Stimulated activated naive CD4-positive, alpha-beta T cell treated with Interleukin-2 at 50 U/mL for 16 hours (primary cell): Measurements from ENCODE around the gene CDH13.

Experiments used
- DNase-seq: peaks from one replicate; lab custom pipeline; 2025; lab: John Stamatoyannopoulos, UW

CDH13 gene

DNA sequence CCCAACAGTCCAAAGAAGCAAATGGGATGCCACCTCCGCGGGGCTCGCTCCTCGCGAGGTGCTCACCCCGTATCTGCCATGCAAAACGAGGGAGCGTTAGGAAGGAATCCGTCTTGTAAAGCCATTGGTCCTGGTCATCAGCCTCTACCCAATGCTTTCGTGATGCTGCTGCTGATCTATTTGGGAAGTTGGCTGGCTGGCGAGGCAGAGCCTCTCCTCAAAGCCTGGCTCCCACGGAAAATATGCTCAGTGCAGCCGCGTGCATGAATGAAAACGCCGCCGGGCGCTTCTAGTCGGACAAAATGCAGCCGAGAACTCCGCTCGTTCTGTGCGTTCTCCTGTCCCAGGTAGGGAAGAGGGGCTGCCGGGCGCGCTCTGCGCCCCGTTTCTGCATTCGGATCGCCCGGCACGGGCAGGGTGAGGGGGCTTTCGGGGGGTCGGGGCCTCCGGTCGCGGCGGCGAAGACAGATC, at the start of gene CDH13:
TSS of gene CDH13 (plus strand) at position 179 of the 471 bp plus-strand sequence.
- DNase-seq, result no peak

DNA sequence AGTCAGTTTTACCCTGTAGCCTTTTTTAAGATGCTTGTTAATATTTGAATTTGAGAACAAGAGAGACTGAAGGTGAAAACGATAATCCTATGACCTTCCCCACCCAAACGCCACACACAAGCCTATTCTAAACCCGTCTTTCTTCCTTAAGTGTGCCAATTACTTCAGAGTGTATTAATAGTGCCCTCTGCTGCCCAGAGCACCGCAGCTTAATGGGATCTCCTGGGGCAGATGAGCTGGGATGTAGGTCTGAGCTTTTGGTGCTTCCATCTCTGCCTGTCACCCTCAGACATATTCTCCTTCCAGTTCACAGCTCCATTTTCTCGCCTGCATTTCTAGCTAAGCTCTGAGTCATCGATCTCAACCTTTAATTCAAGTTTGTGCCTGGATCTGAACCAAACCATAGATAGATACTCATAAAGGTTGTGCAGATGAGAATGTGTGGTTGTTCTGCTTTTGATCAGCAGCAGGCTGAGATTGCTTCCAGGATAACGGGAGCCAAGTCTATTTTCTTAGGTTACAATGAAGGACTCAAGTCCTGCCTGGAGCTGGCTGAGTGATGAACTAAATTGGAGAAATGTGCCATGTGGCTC, 46.4 kb upstream of the CDH13 start:
- no peak for DNase-seq

DNA sequence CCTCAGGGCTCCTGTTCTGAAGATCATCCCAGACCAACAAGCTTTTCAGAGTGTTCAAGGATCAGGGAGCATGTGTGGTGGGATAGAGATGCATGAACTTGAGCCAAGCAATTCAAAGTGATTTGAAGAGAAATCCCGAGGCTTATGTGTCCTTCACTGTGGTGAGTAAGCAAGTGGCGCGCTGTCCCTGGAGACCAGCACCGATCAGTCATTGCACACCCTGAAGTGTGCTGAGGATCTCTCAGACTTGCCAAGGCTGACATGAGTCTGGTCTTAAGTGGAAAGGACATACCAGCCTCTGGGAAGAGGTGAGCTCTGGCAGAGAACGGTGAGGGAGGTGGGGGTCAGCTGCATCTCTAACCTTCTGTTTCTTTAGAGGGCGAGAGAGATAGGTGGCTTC, 43.8 kb upstream of the CDH13 start:
- DNase-seq, result no peak

DNA sequence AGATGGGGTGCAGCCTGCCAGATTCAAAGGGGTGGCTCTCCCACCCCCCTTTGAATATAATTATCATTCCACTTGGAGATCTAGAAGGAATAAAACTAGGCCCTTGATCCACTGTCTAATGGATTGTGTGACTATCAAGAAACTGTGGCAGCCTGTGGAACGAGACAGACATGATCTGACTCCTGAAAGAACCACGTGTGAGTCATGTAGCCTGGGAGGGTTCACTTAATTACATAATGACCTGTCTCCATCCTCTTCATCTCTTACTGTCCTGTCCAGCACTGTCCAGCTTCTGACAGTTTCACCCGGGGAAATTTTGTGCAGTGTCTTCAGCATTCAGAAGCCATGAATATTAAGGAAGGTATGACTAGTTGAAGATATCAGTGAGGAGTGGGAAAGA, 43.3 kb upstream of the CDH13 start:
- DNase-seq, result no peak

DNA sequence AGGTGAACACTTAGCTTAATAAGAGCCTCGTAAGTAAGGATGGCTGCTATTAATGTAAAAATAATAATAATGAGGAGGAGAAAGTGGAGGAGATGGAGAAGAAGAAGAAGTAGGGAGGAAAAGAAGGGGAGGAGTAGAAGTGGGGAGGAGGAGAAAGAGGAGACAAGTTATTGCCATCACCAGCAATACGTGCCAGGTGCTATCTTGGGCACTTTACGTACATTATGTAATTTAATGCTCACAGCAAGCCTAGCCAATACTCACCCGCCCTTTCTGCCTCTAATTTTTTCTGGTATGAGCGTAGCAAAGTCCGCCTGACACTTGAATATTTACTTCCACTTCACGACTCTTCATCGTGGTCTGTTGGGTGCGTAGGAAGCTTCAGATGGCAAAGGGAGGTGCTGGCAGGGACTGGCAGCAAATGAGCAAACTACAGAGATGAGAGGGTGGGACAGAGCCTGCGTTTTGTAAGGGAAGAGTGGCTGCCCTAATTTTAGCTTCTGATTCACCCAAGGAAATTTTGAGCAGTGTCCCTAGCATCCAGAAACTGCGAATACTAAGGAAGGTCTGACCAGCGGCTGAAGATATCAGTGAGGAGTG, 42.1 kb upstream of the CDH13 start:
- no peak for DNase-seq

DNA sequence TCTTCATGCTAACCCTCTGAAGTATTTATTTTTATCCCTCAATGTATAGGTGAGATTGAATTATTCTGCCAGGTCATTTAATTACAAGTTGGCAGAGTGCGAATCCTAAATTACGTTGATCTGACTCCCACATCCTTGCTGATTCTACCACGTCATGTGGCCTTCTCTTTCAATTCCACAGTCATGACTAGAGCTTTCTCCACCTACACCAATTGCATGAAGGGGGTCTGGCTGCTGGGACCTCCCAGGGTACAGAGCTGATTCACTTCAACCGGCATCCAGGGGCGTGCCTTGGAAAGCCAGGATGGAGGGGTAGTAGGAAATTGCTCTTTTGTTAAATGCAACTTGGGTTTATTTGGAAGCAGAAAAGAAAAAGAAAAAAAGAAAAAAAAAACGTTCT, 41.1 kb upstream of the CDH13 start:
- no peak for DNase-seq

DNA sequence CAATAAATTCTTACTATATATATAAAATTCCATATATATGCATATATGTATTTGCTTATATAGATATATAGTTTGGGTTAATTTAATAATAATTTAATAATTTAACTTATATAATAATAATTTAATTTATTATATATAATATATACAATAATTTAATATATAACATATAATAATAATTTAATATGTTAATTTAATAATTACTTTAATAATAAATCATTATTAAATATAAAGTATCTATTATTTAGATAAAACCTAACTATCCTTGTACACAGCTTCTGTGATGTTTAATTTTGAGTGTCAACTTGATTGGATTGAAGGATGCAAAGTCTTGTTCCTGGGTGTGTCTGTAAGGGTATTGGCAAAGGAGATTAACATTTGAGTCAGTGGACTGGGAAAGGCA, 40.6 kb upstream of the CDH13 start:
- DNase-seq, result no peak

DNA sequence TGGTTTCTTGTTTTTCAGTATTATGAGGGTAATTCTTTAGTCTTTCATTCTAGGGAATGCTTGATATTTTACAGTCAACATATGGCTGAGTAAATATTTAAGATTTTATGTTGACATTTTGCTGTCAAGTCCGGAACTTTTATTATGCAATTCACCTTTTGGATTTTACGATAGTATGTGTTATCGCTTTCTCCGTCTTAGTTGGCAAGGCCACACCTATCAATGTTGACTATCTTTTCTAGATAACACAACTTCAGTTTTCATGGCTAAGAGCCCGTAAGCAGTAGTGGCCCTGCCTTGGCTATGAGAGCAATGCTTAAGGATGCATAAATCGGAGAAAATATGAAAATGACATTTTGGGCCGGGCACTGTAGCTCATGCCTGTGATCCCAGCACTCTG, 39.5 kb upstream of the CDH13 start:
- DNase-seq, result no peak

DNA sequence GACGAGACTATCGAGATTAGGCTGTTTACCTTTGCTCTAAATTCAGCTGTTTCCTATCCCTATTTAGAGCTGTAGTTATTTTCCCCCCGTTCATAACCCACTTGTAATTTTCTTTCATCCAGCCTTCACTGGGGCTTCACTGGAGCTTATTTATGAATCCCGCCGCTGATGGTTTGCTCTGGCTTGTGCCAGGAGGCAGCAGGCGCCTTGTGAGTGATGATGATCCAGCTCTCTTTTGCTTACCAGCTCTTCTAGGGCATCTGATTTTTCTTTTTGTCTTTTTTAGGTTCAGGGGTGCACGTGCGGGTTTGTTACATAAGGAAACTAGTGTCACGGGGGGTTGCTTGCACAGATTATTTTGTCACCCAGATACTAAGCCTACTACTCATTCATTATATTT, 37.4 kb upstream of the CDH13 start:
- DNase-seq, result no peak

DNA sequence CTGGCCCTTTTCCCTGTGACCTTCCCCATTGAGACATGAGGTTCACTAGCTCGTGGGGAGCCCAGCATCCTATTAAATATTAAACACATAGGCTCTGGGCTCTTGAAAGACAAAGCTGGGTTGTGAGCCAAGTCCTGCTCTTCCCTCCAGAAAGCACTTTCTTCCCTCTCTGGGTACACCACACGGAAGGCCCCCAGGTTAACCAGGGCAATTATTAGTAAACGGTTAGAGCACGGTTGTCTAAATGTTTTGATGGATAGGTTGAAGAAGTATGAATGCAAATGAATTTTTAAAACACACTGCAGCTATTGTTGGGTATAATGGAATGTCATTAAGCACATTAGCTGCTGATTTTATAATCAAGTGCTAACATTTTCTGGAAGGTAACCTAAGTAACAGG, 32.7 kb upstream of the CDH13 start:
- DNase-seq, result no peak

DNA sequence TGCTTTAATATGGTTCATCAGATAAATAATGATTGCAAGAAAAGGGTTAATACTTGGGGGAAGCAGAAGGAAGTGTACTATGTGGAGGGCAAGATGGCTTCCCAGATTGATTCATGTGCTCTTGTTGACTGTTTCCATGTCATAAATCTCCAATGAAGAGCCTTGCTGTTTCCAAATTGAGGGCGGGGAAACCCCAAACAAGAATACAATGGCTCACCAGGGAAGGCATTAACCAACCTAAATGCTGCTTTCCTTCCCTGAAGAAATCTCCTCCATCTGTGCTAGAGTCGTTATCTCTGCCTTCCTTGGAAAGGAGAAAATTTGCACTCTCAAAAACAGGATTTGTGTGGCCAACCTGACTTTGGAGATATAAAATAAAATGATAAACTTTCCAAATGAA, 28.0 kb upstream of the CDH13 start:
- DNase-seq, result no peak

DNA sequence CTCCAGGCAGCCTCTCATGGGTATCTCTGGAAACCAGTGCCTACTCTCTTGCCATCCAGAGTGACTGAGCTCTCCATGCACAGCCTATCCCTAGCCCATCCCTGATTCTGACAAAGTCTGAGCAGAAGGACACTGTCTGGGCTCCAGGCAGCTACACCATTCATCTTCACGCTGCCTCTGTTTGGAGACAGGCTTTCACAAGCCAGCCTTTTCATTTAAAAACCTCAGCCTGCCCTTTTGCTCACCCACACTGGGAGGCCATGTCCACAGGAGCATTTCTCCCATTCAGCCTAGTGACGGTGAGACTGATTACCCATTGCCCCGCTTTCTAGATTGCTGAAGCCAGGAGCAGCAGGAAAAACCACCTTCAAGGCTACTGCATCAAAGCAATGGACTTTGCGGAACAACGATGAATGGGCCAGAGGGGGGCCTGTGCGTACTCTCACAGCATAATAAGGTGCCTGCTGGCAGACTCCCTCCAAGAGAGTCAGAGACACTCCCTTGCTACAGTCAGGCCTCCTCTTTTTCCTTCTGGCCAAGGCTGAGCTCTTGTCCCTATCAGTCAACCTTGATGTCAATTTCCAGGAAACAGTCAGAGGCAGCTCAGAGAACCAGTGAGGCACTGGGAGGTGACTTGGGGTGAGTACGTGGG, 24.7 kb upstream of the CDH13 start:
- DNase-seq, result no peak

DNA sequence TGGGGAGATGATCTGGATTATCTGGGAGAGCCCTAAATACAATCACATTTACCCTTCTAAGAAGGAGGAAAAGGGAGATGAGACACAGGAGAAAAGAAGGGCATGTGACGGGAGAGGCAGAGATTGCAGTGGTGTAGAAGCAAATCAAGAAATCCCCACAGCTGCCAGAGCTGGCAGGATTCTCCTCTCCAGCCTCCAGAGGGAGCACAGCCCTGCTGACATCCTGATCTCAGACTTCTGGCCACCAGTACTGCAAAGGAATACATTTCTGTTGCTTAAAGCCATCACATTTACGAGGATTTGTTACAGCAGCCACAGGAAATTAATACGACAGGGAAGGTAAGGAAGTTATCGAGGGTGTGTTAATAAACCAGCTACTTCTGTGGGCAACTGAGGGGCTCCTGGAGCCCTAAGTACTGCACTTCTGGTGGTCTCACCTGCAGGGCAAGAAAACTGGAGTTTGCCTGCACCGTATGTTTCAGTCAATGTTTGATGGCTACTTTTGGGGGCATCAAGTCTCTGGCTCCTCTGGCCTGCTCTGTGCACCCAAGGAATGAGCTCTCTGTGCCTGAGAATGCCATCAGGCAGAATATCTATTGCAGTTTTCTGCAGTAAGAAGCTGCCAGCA, 22.9 kb upstream of the CDH13 start:
- no peak for DNase-seq

DNA sequence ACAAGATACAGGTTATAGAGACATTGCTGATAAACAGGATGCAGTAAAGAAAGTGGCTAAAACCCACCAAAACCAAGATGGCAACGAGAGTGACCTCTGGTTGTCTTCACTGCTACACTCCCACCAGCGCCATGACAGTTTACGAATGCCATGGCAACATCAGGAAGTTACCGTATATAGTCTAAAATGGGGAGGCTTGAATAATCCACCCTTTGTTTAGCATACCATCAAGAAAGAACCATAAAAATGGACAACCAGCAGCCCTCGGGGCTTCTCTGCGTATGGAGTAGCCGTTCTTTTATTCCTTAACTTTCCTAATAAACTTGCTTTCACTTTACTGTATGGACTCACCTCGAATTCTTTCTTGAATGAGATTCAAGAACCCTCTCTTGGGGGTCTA, 21.7 kb upstream of the CDH13 start:
- DNase-seq, result no peak

DNA sequence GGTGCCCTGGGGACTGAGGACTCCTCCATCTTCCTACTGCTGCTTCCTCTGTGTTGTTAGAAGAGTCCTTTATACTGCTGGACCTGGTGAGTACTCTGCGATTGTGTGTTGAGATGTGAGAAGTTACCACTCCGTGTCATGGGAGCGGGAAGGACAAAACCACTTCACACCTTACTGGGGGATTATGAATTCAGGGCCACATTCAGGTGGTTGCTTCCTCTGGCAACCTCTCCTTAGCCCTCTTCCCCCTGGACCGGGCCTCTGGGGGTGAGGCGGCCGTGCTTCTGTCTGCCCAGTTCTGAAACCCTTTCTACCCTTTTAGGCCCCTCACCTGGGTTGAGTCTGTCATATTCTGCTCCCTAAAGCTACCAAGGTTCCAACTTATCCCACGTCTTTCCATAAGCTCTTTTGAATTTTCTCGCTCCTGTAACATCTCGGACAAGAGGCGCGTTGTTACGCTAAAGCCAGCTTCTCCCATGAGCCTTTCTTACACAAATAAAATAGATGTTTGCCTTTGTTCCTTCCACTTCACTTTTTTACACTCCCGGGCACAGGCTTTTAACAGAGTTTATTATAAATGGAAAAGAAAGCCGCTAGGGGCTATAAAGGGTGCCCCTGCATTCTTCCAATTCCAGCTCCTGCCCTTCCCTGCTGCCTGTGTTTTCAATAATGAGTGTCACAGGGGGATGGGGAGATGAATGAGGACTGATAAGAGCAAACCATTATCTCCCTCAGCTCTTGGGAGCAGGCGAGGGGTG, 20.7 kb upstream of the CDH13 start:
- DNase-seq, result no peak

DNA sequence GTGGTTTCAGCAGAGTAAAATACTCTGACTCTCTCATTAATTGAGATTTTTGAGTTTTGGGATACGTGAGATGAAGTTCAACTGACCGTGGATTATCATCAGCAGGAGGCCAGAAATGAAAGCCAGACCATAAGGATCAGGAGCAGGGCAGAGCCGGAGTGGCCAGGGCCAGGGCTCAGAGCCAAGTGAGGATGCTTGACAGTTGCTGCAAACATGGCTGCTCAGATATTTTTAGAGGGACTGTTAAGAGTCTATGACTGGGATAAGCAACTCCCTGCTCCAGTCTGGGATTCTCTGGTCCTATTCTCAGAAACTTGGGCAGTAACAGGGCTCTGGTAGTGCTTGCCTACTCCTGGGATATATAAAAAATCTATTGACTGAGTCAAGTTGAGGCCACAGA, 17.6 kb upstream of the CDH13 start:
- DNase-seq, result no peak

DNA sequence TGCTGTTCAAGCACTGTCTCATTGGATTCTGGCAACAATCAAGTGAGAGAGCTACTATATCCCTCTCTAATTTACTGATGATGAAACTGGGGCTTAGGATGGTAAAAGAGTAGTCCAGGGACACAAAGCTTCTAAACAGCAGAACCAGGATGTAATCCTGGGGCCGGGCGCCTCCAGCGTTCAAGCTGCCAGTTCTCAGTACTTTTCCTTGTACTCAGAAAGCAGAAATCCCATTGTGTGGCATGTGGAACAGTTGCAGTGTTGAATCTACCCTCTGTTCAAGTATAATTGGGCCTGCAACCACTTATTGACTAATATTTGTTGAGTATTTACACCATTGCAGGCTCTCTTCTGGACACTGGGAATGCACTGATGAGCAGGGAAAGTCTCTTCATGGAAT, 14.5 kb upstream of the CDH13 start:
- DNase-seq, result no peak

DNA sequence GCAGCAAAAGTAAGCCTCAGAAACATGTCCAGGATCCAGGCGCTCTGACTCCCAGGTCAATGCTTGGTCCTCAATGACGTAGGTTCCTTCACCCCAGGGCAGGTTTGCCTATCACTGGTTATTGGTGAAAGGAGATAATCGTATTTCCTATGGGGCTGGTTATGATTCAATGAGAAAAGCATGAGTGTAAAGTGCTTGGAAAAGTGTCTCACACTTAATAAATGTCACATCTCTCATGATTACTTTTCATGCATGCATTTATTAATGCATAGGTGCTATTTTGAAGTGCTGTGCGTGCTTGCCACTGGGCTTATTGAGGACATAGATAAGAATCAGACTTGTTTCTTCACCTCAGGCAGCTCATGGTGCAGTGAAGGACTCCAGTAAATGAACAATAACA, 10.4 kb upstream of the CDH13 start:
- no peak for DNase-seq

DNA sequence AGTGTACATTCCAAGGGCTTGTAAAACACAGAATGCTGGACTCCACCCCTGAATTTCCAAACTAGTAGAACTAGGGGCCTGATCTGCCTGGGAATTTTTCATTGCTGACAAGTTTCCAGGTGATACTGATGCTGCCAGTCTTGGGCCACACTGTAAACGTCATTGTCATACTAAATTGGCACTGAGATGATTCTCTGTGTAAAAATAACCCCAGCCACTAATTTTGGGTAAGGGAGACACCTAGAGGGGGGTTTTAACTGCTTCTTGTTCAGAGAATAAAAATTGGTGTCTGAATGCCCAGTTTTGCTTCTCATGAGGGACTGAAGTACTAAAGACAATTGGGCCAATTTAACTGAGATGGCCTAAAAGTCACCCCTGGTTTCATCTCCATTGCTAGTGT, 5.0 kb upstream of the CDH13 start:
- DNase-seq, result no peak

DNA sequence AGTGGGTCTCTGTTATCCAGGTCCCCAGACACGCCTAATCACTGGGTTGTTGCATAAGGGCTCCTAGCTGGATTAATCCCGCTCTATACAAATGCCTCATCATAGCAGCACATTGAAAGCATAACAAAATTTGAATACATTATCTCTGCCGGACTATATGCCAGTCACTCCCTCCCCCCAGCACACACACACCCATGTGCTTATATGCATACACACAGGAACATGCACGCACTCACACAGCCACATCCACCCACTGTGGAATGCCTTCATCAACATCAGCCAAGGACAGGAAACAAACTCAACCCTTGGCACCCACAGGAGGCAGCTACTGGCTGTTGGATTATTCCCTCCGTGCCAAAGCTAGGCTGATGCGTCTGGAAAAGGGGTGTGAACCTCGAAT, 3.5 kb upstream of the CDH13 start:
- no peak for DNase-seq

DNA sequence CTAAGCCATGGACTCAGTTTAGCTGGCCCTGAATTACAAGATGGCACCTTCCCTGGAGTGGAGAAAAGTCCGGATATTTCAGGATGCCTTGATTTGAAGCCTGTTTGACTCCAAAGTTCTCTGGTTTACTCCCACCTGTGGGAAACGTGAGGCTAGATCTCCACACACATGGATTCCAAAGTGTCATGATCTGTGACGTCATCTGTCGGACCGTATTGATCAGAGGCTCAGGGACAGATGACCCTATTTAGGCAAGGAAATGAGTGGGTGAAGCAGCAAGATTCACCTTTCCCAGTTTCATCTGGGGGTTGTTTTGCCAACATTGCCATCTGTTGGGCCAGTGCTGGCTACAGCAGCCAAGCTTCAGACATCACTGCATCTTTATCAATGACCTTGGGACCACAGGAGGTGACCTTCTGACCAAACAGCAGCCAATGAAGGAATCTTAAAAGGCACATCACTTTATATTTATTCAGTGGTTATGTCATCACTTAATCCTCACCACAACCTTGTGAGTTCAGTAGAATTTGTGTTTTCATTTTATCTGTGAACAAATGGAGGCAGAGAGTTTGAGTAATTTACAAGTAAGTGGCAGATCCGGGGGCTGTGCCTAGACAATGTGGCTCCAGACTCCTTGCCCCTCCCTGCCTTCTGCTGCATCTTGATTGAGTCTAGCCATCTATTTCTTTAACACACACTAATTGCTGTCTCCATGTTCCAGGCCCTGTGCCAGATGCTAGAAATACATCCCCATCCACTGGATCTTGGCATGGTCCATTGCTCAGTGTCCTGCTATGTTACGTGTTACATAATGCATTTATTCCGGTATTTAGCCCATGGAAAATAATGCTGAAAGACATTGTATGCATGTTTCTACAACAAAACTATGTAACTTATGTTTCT, 1.5 kb upstream of the CDH13 start:
- no peak for DNase-seq

DNA sequence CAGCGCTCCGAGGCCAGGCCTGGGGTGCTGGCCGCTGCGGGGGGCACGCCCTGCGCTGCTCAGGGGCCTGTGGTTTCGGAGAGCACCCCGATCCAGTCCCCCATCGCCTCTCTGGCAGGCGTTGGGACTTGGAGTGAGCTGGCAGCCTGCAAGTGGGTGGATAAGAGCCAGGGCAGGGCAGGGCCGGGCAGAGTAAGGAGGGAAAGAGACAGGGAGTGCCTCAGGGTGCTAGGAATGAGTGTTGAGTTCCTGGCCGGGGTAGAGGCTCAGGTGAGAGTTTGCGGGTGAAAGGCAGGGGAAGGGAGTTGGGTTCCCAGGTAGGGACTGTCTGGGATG, 1.3 kb downstream of the CDH13 start:
- DNase-seq, result no peak
